Liver (tissue), 9 donors: Measurements from ENCODE around the gene EEFSEC. TPM values are rescaled to one million over a fixed set of nuclear protein-coding genes. Genes with fewer than 3 reads are reported as not detected.

Source experiments
- DNase-seq: peaks from one replicate; pipeline ENCODE4 v3.0.0-alpha.2; 2017; ENCODE audit warnings: low spot score
- H3K27ac ChIP-seq, 2 donors: one replicate each; pipeline ENCODE4 v1.7.0; 2013; ENCODE audit warnings: inconsistent platforms in 2 of 2, low read length in 2 of 2, control low read depth in 1 of 2, low read depth in 1 of 2, mild to moderate bottlenecking in 1 of 2
- H3K27me3 ChIP-seq, 4 donors: one replicate each; pipeline versions ENCODE4 v1.6.1 to v1.7.0; 2013; ENCODE audit warnings: low read length in 3 of 4, inconsistent platforms in 1 of 4, mild to moderate bottlenecking in 1 of 4, moderate library complexity in 1 of 4; ENCODE audit not compliant: control insufficient read depth in 4 of 4, insufficient read depth in 4 of 4
- H3K36me3 ChIP-seq, 4 donors: one replicate each; pipeline versions ENCODE4 v1.6.1 to v1.7.0; 2013; ENCODE audit warnings: low read length in 3 of 4, mild to moderate bottlenecking in 3 of 4, low read depth in 1 of 4, moderate library complexity in 1 of 4; ENCODE audit not compliant: control insufficient read depth in 4 of 4, insufficient read depth in 3 of 4
- H3K4me1 ChIP-seq, 4 donors: one replicate each; pipeline versions ENCODE4 v1.6.1 to v1.7.0; 2013; ENCODE audit warnings: low read length in 3 of 4, mild to moderate bottlenecking in 3 of 4, moderate library complexity in 1 of 4; ENCODE audit not compliant: control insufficient read depth in 4 of 4, insufficient read depth in 4 of 4
- H3K4me3 ChIP-seq, 3 donors: one replicate each; pipeline versions ENCODE4 v1.6.1 to v1.7.0; 2013; ENCODE audit warnings: low read length in 3 of 3, control low read depth in 1 of 3, low read depth in 1 of 3, mild to moderate bottlenecking in 1 of 3
- H3K9ac ChIP-seq, 2 donors: one replicate each; pipeline ENCODE4 v1.7.0; 2013; ENCODE audit warnings: low read length in 2 of 2, mild to moderate bottlenecking in 2 of 2, moderate library complexity in 2 of 2, control low read depth in 1 of 2, low read depth in 1 of 2
- H3K9me3 ChIP-seq, 4 donors: one replicate each; pipeline versions ENCODE4 v1.6.1 to v1.7.0; 2013; ENCODE audit warnings: low read length in 3 of 4; ENCODE audit not compliant: control insufficient read depth in 4 of 4
- ATF3 ChIP-seq: IDR thresholded peaks from 2 replicates; pipeline ENCODE4 v1.6.1; 2016; ENCODE audit warnings: antibody characterized with exemption
- CTCF ChIP-seq: fragments of 150-350 bp; IDR thresholded peaks from 2 replicates; pipeline ENCODE4 v1.5.1; 2017; ENCODE audit warnings: improper control_type of control experiment, low read depth, low read length; ENCODE audit not compliant: missing input control
- EGR1 ChIP-seq, 2 donors: IDR thresholded peaks; 2 replicates each; pipeline ENCODE4 v1.6.1; 2016 to 2018; ENCODE audit warnings: antibody characterized with exemption in 2 of 2, low read depth in 2 of 2
- FOXA1 ChIP-seq: IDR thresholded peaks from 2 replicates; pipeline ENCODE4 v1.6.1; 2016; ENCODE audit warnings: antibody characterized with exemption
- FOXA2 ChIP-seq: IDR thresholded peaks from 2 replicates; pipeline ENCODE4 v1.6.1; 2016; ENCODE audit warnings: antibody characterized with exemption
- GABPA ChIP-seq, 2 donors: IDR thresholded peaks in 1 of 2; conservative IDR thresholded peaks in 1 of 2; 2 replicates each; pipeline ENCODE4 v1.6.1; 2016; ENCODE audit warnings: antibody characterized with exemption in 2 of 2, mild to moderate bottlenecking in 1 of 2, moderate library complexity in 1 of 2
- HNF4A ChIP-seq, 2 donors: conservative IDR thresholded peaks; 2 replicates each; pipeline ENCODE4 v1.6.1; 2016; ENCODE audit warnings: antibody characterized with exemption in 2 of 2, mild to moderate bottlenecking in 2 of 2
- HNF4G ChIP-seq: IDR thresholded peaks from 2 replicates; pipeline ENCODE4 v1.6.1; 2016; ENCODE audit warnings: antibody characterized with exemption
- JUND ChIP-seq, 2 donors: IDR thresholded peaks; 2 replicates each; pipeline ENCODE4 v1.6.1; 2016; ENCODE audit warnings: antibody characterized with exemption in 2 of 2
- MAX ChIP-seq: IDR thresholded peaks from 2 replicates; pipeline ENCODE4 v1.6.1; 2016; ENCODE audit warnings: antibody characterized with exemption
- NR2F2 ChIP-seq: IDR thresholded peaks from 2 replicates; pipeline ENCODE4 v1.6.1; 2016; ENCODE audit warnings: antibody characterized with exemption
- RAD21 ChIP-seq, 2 donors: IDR thresholded peaks; 2 replicates each; pipeline ENCODE4 v1.6.1; 2016; ENCODE audit warnings: antibody characterized with exemption in 2 of 2, mild to moderate bottlenecking in 2 of 2
- REST ChIP-seq: IDR thresholded peaks from 2 replicates; pipeline ENCODE4 v1.6.1; 2016; ENCODE audit warnings: antibody characterized with exemption, mild to moderate bottlenecking
- RXRA ChIP-seq, 2 donors: IDR thresholded peaks; 2 replicates each; pipeline ENCODE4 v1.6.1; 2017 to 2018; ENCODE audit warnings: antibody characterized with exemption in 2 of 2, mild to moderate bottlenecking in 1 of 2
- SP1 ChIP-seq: IDR thresholded peaks from 2 replicates; pipeline ENCODE4 v1.6.1; 2018; ENCODE audit warnings: antibody characterized with exemption, mild to moderate bottlenecking
- TAF1 ChIP-seq: conservative IDR thresholded peaks from 2 replicates; pipeline ENCODE4 v1.6.1; 2016; ENCODE audit warnings: antibody characterized with exemption, mild to moderate bottlenecking
- YY1 ChIP-seq: IDR thresholded peaks from 2 replicates; pipeline ENCODE4 v1.6.1; 2016; ENCODE audit warnings: antibody characterized with exemption, mild to moderate bottlenecking
- ZBTB33 ChIP-seq: IDR thresholded peaks from 2 replicates; pipeline ENCODE4 v1.6.1; 2016; ENCODE audit warnings: antibody characterized with exemption
- WGBS: extraction: QIAGEN DNeasy Blood & Tissue Kit; methylation state at CpG from one replicate; pipeline ENCODE4 v1.1.7; 2013; 5-methylcytosine and 5-hydroxymethylcytosine counted together
- polyA plus RNA-seq, 2 donors: library from polyadenylated mRNA; stranded (reverse) in 1 of 2; unstranded in 1 of 2; fragments of 200-250 nt in 1 of 2; fragments of >200 nt in 1 of 2; fragmentation: Nextera tagmentation in 1 of 2; extraction: Ambion mirVana in 1 of 2; gene quantifications; one replicate each; pipeline versions ENCODE4 v1.2.1 to v1.2.3, GENCODE V29; 2013 to 2015
- total RNA-seq, 2 donors: library from RNA; depleted of rRNA; stranded (reverse); fragments of >200 nt; gene quantifications; one replicate each; pipeline ENCODE4 v1.2.3, GENCODE V29; 2014
- donor health status: healthy.
- donor health status: healthy.
- donor health status: healthy.
- donor health status: healthy.
- donor health status: healthy.

Gene EEFSEC
- total and polyA plus RNA-seq, 4 donors, result 8.4 to 13.1 (median 10.7) TPM

- H3K27ac ChIP-seq, result no peak overlapping the region
- no peaks in the 10 kb centered on the region for H3K4me1 ChIP-seq
- no peak overlapping the region for H3K4me3 ChIP-seq
- H3K36me3 ChIP-seq, result peaks cover 0 to 4% (median 0%) of the 10 kb centered on the region in 4 donors
- no peaks in the 10 kb centered on the region for H3K27me3 ChIP-seq
- DNase-seq, result no peak
- H3K9ac ChIP-seq, result no peak overlapping the region
- TF ChIP-seq CTCF (no peak), GABPA (IDR thresholded peaks at IDR 0.05 in 1 of 2, conservative IDR thresholded peaks at IDR 0.05 in 1 of 2) (no peak), MAX (no peak), YY1 (no peak), RAD21 (IDR thresholded peaks at IDR 0.05) (no peak), HNF4A (conservative IDR thresholded peaks at IDR 0.05) (no peak), REST (no peak), FOXA1 (no peak), FOXA2 (no peak), EGR1 (IDR thresholded peaks at IDR 0.05; ENCODE audit: low read depth in 2 of 2) (no peak), ZBTB33 (no peak), TAF1 (no peak), RXRA (IDR thresholded peaks at IDR 0.05) (no peak), HNF4G (no peak), ATF3 (no peak), JUND (IDR thresholded peaks at IDR 0.05) (no peak), SP1 (no peak), NR2F2 (no peak)
- H3K9me3 ChIP-seq, result peaks cover 0 to 4% (median 0%) of the 10 kb centered on the region in 4 donors
- WGBS, result 97% methylated on average over 5 of the region's 5 CpGs
Observed at GRCh38 chr3:128254967-128255366, 101.7 kb downstream of the EEFSEC start.
